ENCODE measurements around the gene IFI35. TPM values are rescaled to one million over a fixed set of nuclear protein-coding genes. Genes with fewer than 3 reads are reported as not detected.
"Not testable (repeated sequence)": the region's sequence is repeated elsewhere in the genome, so short reads cannot be mapped to it uniquely, and the experiment has no call there.

Gene IFI35
- total RNA-seq (11.4 TPM), polyA plus RNA-seq (34.8 TPM)

GRCh38 chr17:43006639-43007551 is at the start of gene IFI35:
Gene IFI35, plus strand, starts transcription at chr17:43006784. Its CDS starts 164 bp downstream, at chr17:43006948.
- DNase-seq (ENCODE audit: extremely low spot score) = peak; percentile 47
- Histone ChIP-seq H3K4me1 (ENCODE audit: insufficient read depth) (no peaks in the 10 kb centered on the region), H3K4me3 (ENCODE audit: low read depth, low read length) (peak within 1 kb of the TSS; percentile 68), H3K27ac (ENCODE audit: low read depth) (peak within 1 kb of the TSS; percentile 90), H3K36me3 (ENCODE audit: insufficient read depth) (no peaks in the 10 kb centered on the region)
- WGBS = 28% methylated on average over 18 of the region's 18 CpGs

- DNase-seq (ENCODE audit: extremely low spot score) = peak; percentile 83
- WGBS = 2% methylated on average over 43 of the region's 43 CpGs
- peak within 1 kb of the TSS; percentile 58 for H3K4me3 ChIP-seq (ENCODE audit: low read depth, low read length)
- H3K27ac ChIP-seq (ENCODE audit: low read depth) = peak within 1 kb of the TSS; percentile 92
- no peaks in the 10 kb centered on the region for H3K4me1 ChIP-seq (ENCODE audit: insufficient read depth)
- peaks cover 3% of the 10 kb centered on the region for H3K36me3 ChIP-seq (ENCODE audit: insufficient read depth)
Measured at GRCh38 chr17:42964161-42964932, 42.2 kb upstream of the IFI35 start, which contains the start of gene AARSD1. Gene AARSD1, minus strand, starts transcription at chr17:42964454. Its CDS starts 14 bp downstream, at chr17:42964440.

- no peak overlapping the region for H3K4me3 ChIP-seq (ENCODE audit: low read depth, low read length)
- no peaks in the 10 kb centered on the region for H3K36me3 ChIP-seq (ENCODE audit: insufficient read depth)
- no peak for DNase-seq (ENCODE audit: extremely low spot score)
- WGBS = 68% methylated on average over 1 of the region's 1 CpG
- H3K4me1 ChIP-seq (ENCODE audit: insufficient read depth) = no peaks in the 10 kb centered on the region
- no peak overlapping the region for H3K27ac ChIP-seq (ENCODE audit: low read depth)
Measured at GRCh38 chr17:42967925-42968324, 38.7 kb upstream of the IFI35 start.

DNA sequence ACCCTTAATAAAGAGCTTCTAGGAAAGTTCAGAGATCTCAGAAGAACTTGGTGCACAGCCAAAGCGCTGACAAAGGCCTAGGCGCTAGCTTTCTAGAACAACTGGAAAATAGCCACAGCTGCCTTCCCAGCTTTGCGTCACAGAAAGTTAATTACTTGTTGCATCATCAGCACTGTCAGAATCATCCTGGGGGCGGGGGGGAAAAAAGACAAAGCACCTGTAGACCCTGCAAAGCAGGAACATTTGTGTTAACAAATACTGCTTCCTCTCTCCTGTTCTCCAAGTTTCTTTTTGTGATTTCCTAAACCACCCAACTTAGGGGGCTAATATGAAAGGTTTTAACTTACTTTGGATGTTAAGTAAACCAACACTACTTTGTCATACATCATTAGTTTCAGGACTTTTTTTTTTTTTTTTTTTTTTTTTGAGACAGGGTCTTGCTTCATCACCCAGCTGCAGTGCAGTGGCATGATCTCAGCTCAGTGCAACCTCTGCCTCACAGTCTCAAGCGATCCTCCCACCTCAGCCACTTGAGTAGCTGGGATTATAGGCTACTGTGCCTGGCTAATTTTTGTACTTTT is 37.5 kb upstream of the IFI35 start:
- 52% methylated on average over 5 of the region's 5 CpGs for WGBS
- no peak for DNase-seq (ENCODE audit: extremely low spot score)
- Histone ChIP-seq H3K4me1 (ENCODE audit: insufficient read depth) (no peaks in the 10 kb centered on the region), H3K36me3 (ENCODE audit: insufficient read depth) (no peaks in the 10 kb centered on the region), H3K4me3 (ENCODE audit: low read depth, low read length) (no peak overlapping the region), H3K27ac (ENCODE audit: low read depth) (no peak overlapping the region)

DNA sequence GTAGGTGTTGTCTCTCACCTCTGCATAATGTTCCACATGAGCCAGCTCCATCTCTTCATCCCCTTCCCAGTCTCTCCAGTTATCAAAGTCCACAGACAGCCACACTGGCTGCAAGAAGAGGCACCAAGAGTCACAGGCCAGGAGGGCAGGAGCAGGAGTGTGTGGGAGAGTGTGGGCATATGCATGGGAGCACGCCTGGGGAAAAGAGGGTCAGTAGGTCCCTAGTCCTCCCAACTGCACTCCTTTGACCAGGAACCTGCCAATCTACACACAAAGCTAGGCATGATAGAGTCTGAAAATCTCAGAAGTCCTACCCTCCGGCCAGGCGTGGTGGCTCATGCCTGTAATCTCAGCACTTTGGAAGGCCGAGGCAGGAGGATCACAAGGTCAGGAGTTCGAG is 35.0 kb upstream of the IFI35 start:
- no peak overlapping the region for H3K4me3 ChIP-seq (ENCODE audit: low read depth, low read length)
- no peak overlapping the region for H3K27ac ChIP-seq (ENCODE audit: low read depth)
- DNase-seq (ENCODE audit: extremely low spot score) = no peak
- 93% methylated on average over 5 of the region's 5 CpGs for WGBS
- H3K4me1 ChIP-seq (ENCODE audit: insufficient read depth) = no peaks in the 10 kb centered on the region
- H3K36me3 ChIP-seq (ENCODE audit: insufficient read depth) = no peaks in the 10 kb centered on the region

DNA sequence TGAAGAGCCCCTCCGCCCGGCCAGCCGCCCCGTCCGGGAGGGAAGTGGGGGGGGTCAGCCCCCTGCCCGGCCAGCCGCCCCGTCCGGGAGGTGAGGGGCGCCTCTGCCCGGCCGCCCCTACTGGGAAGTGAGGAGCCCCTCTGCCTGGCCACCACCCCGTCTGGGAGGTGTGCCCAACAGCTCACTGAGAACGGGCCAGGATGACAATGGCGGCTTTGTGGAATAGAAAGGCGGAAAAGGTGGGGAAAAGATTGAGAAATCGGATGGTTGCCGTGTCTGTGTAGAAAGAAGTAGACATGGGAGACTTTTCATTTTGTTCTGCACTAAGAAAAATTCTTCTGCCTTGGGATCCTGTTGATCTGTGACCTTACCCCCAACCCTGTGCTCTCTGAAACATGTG is 33.3 kb upstream of the IFI35 start:
- not testable (repeated sequence) for H3K27ac ChIP-seq (ENCODE audit: low read depth); H3K36me3 ChIP-seq (ENCODE audit: insufficient read depth); H3K4me3 ChIP-seq (ENCODE audit: low read depth, low read length); H3K4me1 ChIP-seq (ENCODE audit: insufficient read depth); DNase-seq (ENCODE audit: extremely low spot score)
- 80% methylated on average over 12 of the region's 18 CpGs for WGBS

GRCh38 chr17:42975265-42975664 is 31.3 kb upstream of the IFI35 start:
- Histone ChIP-seq H3K4me1 (ENCODE audit: insufficient read depth) (no peaks in the 10 kb centered on the region), H3K27ac (ENCODE audit: low read depth) (no peak overlapping the region), H3K4me3 (ENCODE audit: low read depth, low read length) (no peak overlapping the region), H3K36me3 (ENCODE audit: insufficient read depth) (no peaks in the 10 kb centered on the region)
- DNase-seq (ENCODE audit: extremely low spot score) = no peak
- 62% methylated on average over 2 of the region's 2 CpGs for WGBS

- DNase-seq (ENCODE audit: extremely low spot score); H3K27ac ChIP-seq (ENCODE audit: low read depth); H3K36me3 ChIP-seq (ENCODE audit: insufficient read depth); H3K4me1 ChIP-seq (ENCODE audit: insufficient read depth); H3K4me3 ChIP-seq (ENCODE audit: low read depth, low read length): not testable (repeated sequence)
- 85% methylated on average over 16 of the region's 16 CpGs for WGBS
Measured at GRCh38 chr17:42975701-42976100, 30.9 kb upstream of the IFI35 start.

DNA sequence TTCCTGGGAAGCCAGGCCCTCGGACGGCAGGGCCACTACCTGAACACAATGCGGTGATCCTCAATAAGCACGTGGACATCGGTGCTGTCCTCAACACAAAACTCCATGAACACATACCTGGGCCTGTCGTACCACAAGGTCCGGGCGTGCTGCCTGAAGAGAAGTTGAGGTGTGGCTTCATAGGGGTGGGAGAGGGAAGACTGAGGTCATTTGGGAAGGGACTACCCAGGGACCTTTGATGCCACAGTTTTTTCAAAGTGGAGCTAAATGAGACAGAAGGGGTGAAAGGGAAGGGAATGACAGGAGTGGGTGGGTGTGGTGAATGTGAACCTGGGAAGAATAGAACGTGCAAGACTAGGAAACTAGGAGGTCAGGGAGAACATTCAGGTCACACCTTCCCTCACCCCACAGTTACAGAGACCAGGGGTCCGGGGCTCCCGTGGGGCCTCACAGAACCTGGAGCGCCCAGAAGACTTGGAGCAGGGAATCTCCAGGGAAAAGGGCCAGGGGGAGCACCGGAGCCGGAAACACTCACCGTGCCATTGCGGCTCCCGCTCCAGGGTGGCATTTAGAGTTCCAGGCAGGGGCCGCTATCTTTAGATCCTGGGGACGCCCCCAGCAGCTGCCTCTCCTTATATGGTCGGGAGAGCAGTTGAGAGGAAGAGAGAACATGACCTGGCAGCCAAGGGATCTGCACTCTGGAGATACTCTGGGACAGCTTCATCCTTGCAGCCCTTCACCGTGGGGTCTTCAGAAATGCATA is 26.9 kb upstream of the IFI35 start, which contains the start of gene PTGES3L:
PTGES3L (minus strand) TSS at position 570 of the 763 bp plus-strand sequence; CDS start at position 543, 27 bp downstream.
- 32% methylated on average over 21 of the region's 21 CpGs for WGBS
- Histone ChIP-seq H3K4me1 (ENCODE audit: insufficient read depth) (no peaks in the 10 kb centered on the region), H3K36me3 (ENCODE audit: insufficient read depth) (no peaks in the 10 kb centered on the region), H3K4me3 (ENCODE audit: low read depth, low read length) (peak within 1 kb of the TSS; percentile 92), H3K27ac (ENCODE audit: low read depth) (peak within 1 kb of the TSS; percentile 70)
- no peak for DNase-seq (ENCODE audit: extremely low spot score)

GRCh38 chr17:42980274-42980765 is 26.3 kb upstream of the IFI35 start, which contains the start of gene RUNDC1:
Gene RUNDC1, plus strand, starts transcription at chr17:42980565. Its CDS starts 12 bp downstream, at chr17:42980577.
- Histone ChIP-seq H3K4me3 (ENCODE audit: low read depth, low read length) (peak within 1 kb of the TSS; percentile 92), H3K27ac (ENCODE audit: low read depth) (peak within 1 kb of the TSS; percentile 70), H3K36me3 (ENCODE audit: insufficient read depth) (no peaks in the 10 kb centered on the region), H3K4me1 (ENCODE audit: insufficient read depth) (no peaks in the 10 kb centered on the region)
- DNase-seq (ENCODE audit: extremely low spot score) = peak; percentile 66
- WGBS = under 1% methylated on average over 39 of the region's 39 CpGs

DNA sequence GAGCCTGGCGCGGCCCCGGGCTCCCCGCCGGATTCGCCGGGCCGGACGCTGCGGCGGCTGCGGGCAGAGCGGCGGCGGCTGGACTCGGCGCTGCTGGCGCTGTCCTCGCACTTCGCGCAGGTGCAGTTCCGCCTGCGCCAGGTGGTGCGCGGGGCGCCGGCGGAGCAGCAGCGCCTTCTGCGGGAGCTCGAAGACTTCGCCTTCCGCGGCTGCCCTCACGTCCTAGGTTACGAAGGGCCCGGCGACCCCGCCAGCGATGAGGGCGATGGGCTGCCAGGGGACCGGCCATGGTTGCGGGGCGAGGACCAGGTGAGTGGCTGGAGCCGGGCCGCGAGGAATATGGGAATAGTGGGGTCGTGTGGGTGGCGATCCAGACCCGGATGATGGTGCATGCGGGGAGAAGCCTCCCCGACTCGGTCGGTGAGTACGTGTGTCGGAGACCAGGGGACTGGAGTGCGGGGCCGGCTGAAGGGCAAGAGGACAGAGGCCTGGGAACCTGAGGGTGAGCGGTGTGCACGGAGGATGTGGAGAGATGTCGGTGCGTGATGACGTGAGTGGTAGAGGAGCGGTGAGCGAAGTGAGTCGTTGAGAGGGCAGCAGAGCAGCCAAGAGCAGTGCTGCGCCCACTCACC is 25.7 kb upstream of the IFI35 start:
- peak overlapping the region; percentile 92 for H3K4me3 ChIP-seq (ENCODE audit: low read depth, low read length)
- H3K36me3 ChIP-seq (ENCODE audit: insufficient read depth) = no peaks in the 10 kb centered on the region
- H3K4me1 ChIP-seq (ENCODE audit: insufficient read depth) = no peaks in the 10 kb centered on the region
- no peak for DNase-seq (ENCODE audit: extremely low spot score)
- peak overlapping the region; percentile 70 for H3K27ac ChIP-seq (ENCODE audit: low read depth)
- under 1% methylated on average over 67 of the region's 67 CpGs for WGBS

GRCh38 chr17:42982266-42982665 is 24.3 kb upstream of the IFI35 start:
- Histone ChIP-seq H3K4me1 (ENCODE audit: insufficient read depth) (no peaks in the 10 kb centered on the region), H3K4me3 (ENCODE audit: low read depth, low read length) (no peak overlapping the region), H3K36me3 (ENCODE audit: insufficient read depth) (no peaks in the 10 kb centered on the region), H3K27ac (ENCODE audit: low read depth) (no peak overlapping the region)
- DNase-seq (ENCODE audit: extremely low spot score) = no peak

Measured in urinary bladder (tissue), 4 donors.